ENCODE data around the gene GDPD3. TPM values are rescaled to one million over a fixed set of nuclear protein-coding genes. Genes with fewer than 3 reads are reported as not detected.
A peak's percentile ranks its signal among the peaks of the same experiment; 100 is the strongest.
"Not testable (repeated sequence)": the region's sequence is repeated elsewhere in the genome, so short reads cannot be mapped to it uniquely, and the experiment has no call there.

Gene GDPD3
- total and polyA plus RNA-seq, 4 experiments from 2014 or later = 0.25 to 37.2 (median 31.5) TPM; not detected in 1

GRCh38 chr16:30125690-30126089 is 12.4 kb upstream of the GDPD3 start:
- not testable (repeated sequence) for H3K36me3 Mint-ChIP-seq; H3K36me3 ChIP-seq (ENCODE audit: insufficient read depth, low read length); H3K4me3 ChIP-seq (ENCODE audit: low read length in 2 of 2); H3K9me3 Mint-ChIP-seq; H3K9me3 ChIP-seq (ENCODE audit: control insufficient read depth in 1 of 2, low read length in 2 of 2); H3K27ac ChIP-seq (ENCODE audit: low read depth, low read length); H3K4me3 Mint-ChIP-seq; H3K27ac Mint-ChIP-seq; H3K27me3 ChIP-seq (ENCODE audit: insufficient read depth, low read length); H3K27me3 Mint-ChIP-seq; DNase-seq
- ChIA-PET POLR2A (ENCODE audit: partially characterized antibody) (interaction anchor here (0.6 to 1.2 kb wide), 2 partner anchors 59 to 399 kb away, joined by 3 to 6 read pairs; no protein-coding TSS in a partner anchor), CTCF (ENCODE audit: partially characterized antibody) (interaction anchor here (1.2 kb wide), 1 partner anchor 13 kb away, joined by 4 read pairs; no protein-coding TSS in a partner anchor)
- peaks cover 9 to 26% (median 13%) of the 10 kb centered on the region in 4 donors for H3K4me1 Mint-ChIP-seq
- H3K4me1 ChIP-seq (ENCODE audit: insufficient read depth, low read length) = peaks cover 21% of the 10 kb centered on the region
- intact Hi-C loops (cut with micrococcal nuclease) = loop anchor here (10.0 kb wide), 1 partner anchor 279 kb away; the partner anchor contains the start of gene ZNF771

DNA sequence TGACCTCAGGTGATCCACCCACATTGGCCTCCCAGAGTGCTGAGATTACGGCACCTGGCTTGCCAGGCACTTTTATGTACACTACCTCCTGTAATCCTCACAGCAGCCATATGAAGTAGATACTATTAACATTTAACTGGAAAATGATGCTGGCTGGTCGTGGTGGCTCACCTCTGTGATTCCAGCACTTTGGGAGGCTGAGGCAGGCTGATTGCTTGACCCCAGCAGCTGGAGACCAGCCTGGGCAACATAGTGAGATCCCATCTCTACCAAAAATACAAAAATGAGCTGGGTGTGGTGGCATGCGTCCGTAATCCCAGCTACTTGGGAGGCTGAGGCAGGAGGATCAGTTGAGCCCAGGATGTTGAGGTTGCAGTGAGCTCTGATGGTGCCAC is 11.6 kb upstream of the GDPD3 start:
- no peaks in the 10 kb centered on the region for H3K36me3 ChIP-seq (ENCODE audit: insufficient read depth, low read length)
- H3K27ac ChIP-seq (ENCODE audit: low read depth, low read length) = no peak overlapping the region
- Mint-ChIP-seq H3K4me3 (no peak overlapping the region), H3K36me3 (peaks cover 0 to 9% of the 10 kb centered on the region in 2 donors), H3K9me3 (no peaks in the 10 kb centered on the region), H3K27ac (no peak overlapping the region), H3K4me1 (peaks cover 8 to 31% (median 16%) of the 10 kb centered on the region in 4 donors), H3K27me3 (no peaks in the 10 kb centered on the region)
- intact Hi-C loops (cut with micrococcal nuclease) = loop anchor here (5.0 to 10.0 kb wide), 2 partner anchors 38 to 280 kb away; partner anchors contain the start of gene ZNF771
- H3K27me3 ChIP-seq (ENCODE audit: insufficient read depth, low read length) = no peaks in the 10 kb centered on the region
- POLR2A ChIA-PET (ENCODE audit: partially characterized antibody) = interaction anchor here (1.2 kb wide), 1 partner anchor 60 kb away, joined by 6 read pairs; no protein-coding TSS in a partner anchor
- peaks cover 25% of the 10 kb centered on the region for H3K4me1 ChIP-seq (ENCODE audit: insufficient read depth, low read length)
- DNase-seq = no peak
- CTCF ChIA-PET (ENCODE audit: partially characterized antibody) = interaction anchor here (1.8 kb wide), 1 partner anchor 12 kb away, joined by 5 read pairs; the partner anchor contains the start of gene GDPD3
- H3K9me3 ChIP-seq (ENCODE audit: control insufficient read depth in 1 of 2, low read length in 2 of 2) = no peaks in the 10 kb centered on the region
- H3K4me3 ChIP-seq (ENCODE audit: low read length in 2 of 2) = no peak overlapping the region

DNA sequence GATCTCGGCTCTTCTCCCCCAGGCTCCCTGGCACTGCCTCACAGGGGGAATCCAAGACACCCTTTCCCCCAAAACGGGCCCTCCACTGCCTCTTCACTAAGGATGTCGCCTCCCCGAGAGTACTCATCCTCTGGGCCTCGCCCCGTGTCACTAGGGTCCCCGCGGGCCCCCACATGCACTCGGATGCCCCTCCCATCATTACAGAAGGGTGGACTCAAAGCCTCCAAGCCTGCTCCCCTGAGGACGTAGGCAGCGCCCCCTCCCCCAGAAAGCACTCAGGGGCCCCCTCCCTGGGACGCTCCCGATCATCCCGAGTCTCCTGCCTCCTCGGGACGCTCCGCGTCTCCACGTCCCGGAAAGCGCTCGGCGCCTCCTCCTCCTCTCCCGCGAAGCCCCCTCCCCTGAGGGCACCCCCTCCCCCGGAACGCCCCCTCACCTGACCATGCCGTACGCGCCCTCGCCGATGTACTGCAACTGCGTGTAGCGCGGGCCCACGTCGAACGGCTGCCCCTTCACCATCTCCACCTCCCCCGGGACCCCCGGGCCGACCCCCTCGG is 9.3 kb upstream of the GDPD3 start:
- intact Hi-C loops (cut with micrococcal nuclease) = loop anchor here (1.0 to 10.0 kb wide), 4 partner anchors 26 to 282 kb away; partner anchors contain the start of genes ALDOA, YPEL3 and ZNF771
- H3K4me3 Mint-ChIP-seq = peak overlapping the region; percentile 86 to 92 (median 90)

DNA sequence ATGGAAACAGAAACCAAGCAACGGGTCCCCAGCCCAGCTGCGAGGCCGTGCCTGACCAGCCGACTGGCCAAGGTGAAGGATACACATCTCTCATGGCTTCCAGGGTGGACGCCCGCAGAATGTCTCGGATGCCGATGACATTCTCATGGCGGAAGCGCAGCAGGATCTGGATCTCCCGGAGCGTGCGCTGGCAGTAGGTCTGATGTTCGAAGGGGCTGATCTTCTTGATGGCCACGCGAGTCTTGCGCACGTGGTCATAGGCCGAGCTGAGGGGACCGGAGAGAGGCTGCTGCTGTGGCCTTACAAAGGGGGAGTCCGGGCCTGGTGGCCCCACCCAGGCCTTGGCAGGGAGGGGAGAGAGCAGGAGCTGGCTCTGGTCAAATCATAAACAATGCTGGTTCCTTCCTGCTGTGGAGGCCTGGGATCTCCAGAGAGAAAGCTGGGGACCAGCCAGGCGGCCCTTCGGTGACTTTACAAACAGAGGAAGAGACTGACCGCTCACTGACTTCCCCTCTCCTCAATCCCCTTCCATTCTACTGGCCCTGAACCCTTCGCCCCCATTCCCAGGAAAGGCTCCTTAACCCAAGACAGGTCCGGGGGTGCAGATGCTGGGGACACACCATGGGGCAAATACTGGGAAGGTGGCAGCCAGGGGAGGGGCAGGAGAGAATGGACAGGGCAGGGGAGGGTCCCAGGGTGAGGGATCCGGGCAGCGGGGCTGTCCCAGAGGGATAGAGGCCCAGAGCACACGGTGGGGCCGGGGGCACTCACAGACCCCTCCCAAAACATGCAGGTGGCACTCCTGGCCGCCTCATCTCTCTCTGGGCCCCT is 8.6 kb upstream of the GDPD3 start:
- Histone ChIP-seq H3K9me3 (ENCODE audit: control insufficient read depth in 1 of 2, low read length in 2 of 2) (no peaks in the 10 kb centered on the region), H3K27me3 (ENCODE audit: insufficient read depth, low read length) (no peaks in the 10 kb centered on the region), H3K27ac (ENCODE audit: low read depth, low read length) (peak overlapping the region; percentile 70), H3K36me3 (ENCODE audit: insufficient read depth, low read length) (peaks cover 11% of the 10 kb centered on the region), H3K4me1 (ENCODE audit: insufficient read depth, low read length) (peaks cover 25% of the 10 kb centered on the region), H3K4me3 (ENCODE audit: low read length in 2 of 2) (peak overlapping the region; percentile 52 to 82)
- H3K9me3 Mint-ChIP-seq = no peaks in the 10 kb centered on the region
- no peaks in the 10 kb centered on the region for H3K27me3 Mint-ChIP-seq
- ChIA-PET CTCF (ENCODE audit: partially characterized antibody) (interaction anchor here (1.0 kb wide), 1 partner anchor 64 kb away, joined by 3 read pairs; no protein-coding TSS in a partner anchor), POLR2A (ENCODE audit: partially characterized antibody) (interaction anchor here (1.4 to 2.4 kb wide), 5 partner anchors 10 to 64 kb away, joined by 3 to 21 read pairs (median 5); partner anchors contain the start of genes CORO1A and YPEL3)
- peaks cover 8 to 22% of the 10 kb centered on the region in 2 donors for H3K36me3 Mint-ChIP-seq
- H3K4me1 Mint-ChIP-seq = peaks cover 8 to 38% (median 20%) of the 10 kb centered on the region in 4 donors
- H3K27ac Mint-ChIP-seq = peak overlapping the region; percentile 75 to 93 (median 91)
- no peak for DNase-seq
- peak overlapping the region; percentile 86 to 92 (median 90) for H3K4me3 Mint-ChIP-seq
- intact Hi-C loops (cut with micrococcal nuclease) = loop anchor here (2.0 to 10.0 kb wide), 3 partner anchors 25 to 283 kb away; partner anchors contain the start of genes YPEL3 and ZNF771

More for the DNA sequence above, 9.3 kb upstream of the GDPD3 start:
- CTCF ChIA-PET (ENCODE audit: partially characterized antibody) = interaction anchor here (1.0 to 1.5 kb wide), 2 partner anchors 31 to 63 kb away, joined by 3 read pairs; partner anchors contain the start of gene TBX6
- peaks cover 8 to 20% of the 10 kb centered on the region in 2 donors for H3K36me3 Mint-ChIP-seq
- peak overlapping the region; percentile 70 for H3K27ac ChIP-seq (ENCODE audit: low read depth, low read length)
- peak in 1 of 5 donors; percentile 54 for DNase-seq
- H3K4me1 Mint-ChIP-seq = peaks cover 8 to 38% (median 20%) of the 10 kb centered on the region in 4 donors
- no peaks in the 10 kb centered on the region for H3K27me3 Mint-ChIP-seq
- H3K9me3 Mint-ChIP-seq = no peaks in the 10 kb centered on the region
- POLR2A ChIA-PET (ENCODE audit: partially characterized antibody) = interaction anchor here (1.0 to 2.4 kb wide), 7 partner anchors 8 to 295 kb away, joined by 3 to 38 read pairs (median 12); partner anchors contain the start of genes ALDOA, CORO1A, GDPD3 and TBX6
- H3K27ac Mint-ChIP-seq = peak overlapping the region; percentile 81 to 93 (median 88)
- no peaks in the 10 kb centered on the region for H3K9me3 ChIP-seq (ENCODE audit: control insufficient read depth in 1 of 2, low read length in 2 of 2)
- H3K4me3 ChIP-seq (ENCODE audit: low read length in 2 of 2) = peak overlapping the region; percentile 52 to 82
- no peaks in the 10 kb centered on the region for H3K27me3 ChIP-seq (ENCODE audit: insufficient read depth, low read length)
- peaks cover 4% of the 10 kb centered on the region for H3K36me3 ChIP-seq (ENCODE audit: insufficient read depth, low read length)
- H3K4me1 ChIP-seq (ENCODE audit: insufficient read depth, low read length) = peaks cover 25% of the 10 kb centered on the region

GRCh38 chr16:30120340-30121105 is 7.2 kb upstream of the GDPD3 start:
- intact Hi-C loops (cut with micrococcal nuclease) = loop anchor here (5.0 to 10.0 kb wide), 2 partner anchors 33 to 284 kb away; partner anchors contain the start of gene ZNF771
- Mint-ChIP-seq H3K36me3 (peaks cover 8 to 24% of the 10 kb centered on the region in 2 donors), H3K27ac (peak overlapping the region in 4 of 7 donors; percentile 15 to 88 (median 64)), H3K4me1 (peaks cover 8 to 39% (median 21%) of the 10 kb centered on the region in 4 donors), H3K9me3 (no peaks in the 10 kb centered on the region), H3K4me3 (peak overlapping the region in 6 of 8 donors; percentile 15 to 75 (median 46)), H3K27me3 (no peaks in the 10 kb centered on the region)
- Histone ChIP-seq H3K4me1 (ENCODE audit: insufficient read depth, low read length) (peaks cover 26% of the 10 kb centered on the region), H3K27ac (ENCODE audit: low read depth, low read length) (no peak overlapping the region), H3K36me3 (ENCODE audit: insufficient read depth, low read length) (peaks cover 18% of the 10 kb centered on the region), H3K4me3 (ENCODE audit: low read length in 2 of 2) (no peak overlapping the region), H3K27me3 (ENCODE audit: insufficient read depth, low read length) (no peaks in the 10 kb centered on the region), H3K9me3 (ENCODE audit: control insufficient read depth in 1 of 2, low read length in 2 of 2) (no peaks in the 10 kb centered on the region)
- ChIA-PET CTCF (ENCODE audit: partially characterized antibody) (interaction anchor here (0.7 to 1.9 kb wide), 3 partner anchors 23 to 65 kb away, joined by 3 to 8 read pairs (median 4); partner anchors contain the start of gene TBX6), POLR2A (ENCODE audit: partially characterized antibody) (interaction anchor here (0.6 to 2.4 kb wide), 7 partner anchors 9 to 524 kb away, joined by 3 to 21 read pairs (median 4); partner anchors contain the start of genes CORO1A and YPEL3)
- no peak for DNase-seq

DNA sequence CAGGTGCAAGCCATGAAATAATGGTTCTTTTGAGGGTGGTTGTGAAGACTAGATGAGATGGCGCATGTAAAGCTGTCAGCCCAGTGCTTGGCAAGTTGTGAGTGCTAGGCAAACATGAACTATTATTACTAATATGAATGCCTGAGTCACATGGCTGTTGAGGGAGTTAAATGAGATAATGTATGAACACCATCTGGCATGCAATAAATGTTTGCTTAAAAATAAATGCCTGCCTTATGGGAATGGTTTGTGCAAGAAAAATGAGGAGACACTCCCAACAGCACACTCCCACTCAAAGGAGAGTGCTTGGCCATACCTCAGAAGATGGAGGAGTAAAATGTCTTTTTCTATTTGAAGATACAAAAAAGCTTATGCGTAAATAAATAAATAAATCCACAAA is 6.1 kb upstream of the GDPD3 start:
- POLR2A ChIA-PET (ENCODE audit: partially characterized antibody) = interaction anchor here (0.6 to 0.8 kb wide), 2 partner anchors 22 to 248 kb away, joined by 3 read pairs; no protein-coding TSS in a partner anchor
- H3K4me3 Mint-ChIP-seq = no peak overlapping the region
- CTCF ChIA-PET (ENCODE audit: partially characterized antibody) = interaction anchor here (1.5 to 1.9 kb wide), 2 partner anchors 24 to 27 kb away, joined by 4 to 8 read pairs; partner anchors contain the start of gene TBX6

More for the DNA sequence above, 6.1 kb upstream of the GDPD3 start:
- peak overlapping the region in 5 of 7 donors; percentile 13 to 70 (median 30) for H3K27ac Mint-ChIP-seq
- no peak overlapping the region for H3K27ac ChIP-seq (ENCODE audit: low read depth, low read length)
- no peaks in the 10 kb centered on the region for H3K27me3 ChIP-seq (ENCODE audit: insufficient read depth, low read length)
- H3K9me3 ChIP-seq (ENCODE audit: control insufficient read depth in 1 of 2, low read length in 2 of 2) = no peaks in the 10 kb centered on the region
- H3K4me1 Mint-ChIP-seq = peaks cover 13 to 50% (median 29%) of the 10 kb centered on the region in 4 donors
- H3K4me1 ChIP-seq (ENCODE audit: insufficient read depth, low read length) = peaks cover 36% of the 10 kb centered on the region
- H3K9me3 Mint-ChIP-seq = no peaks in the 10 kb centered on the region
- peaks cover 18% of the 10 kb centered on the region for H3K36me3 ChIP-seq (ENCODE audit: insufficient read depth, low read length)
- no peak overlapping the region for H3K4me3 ChIP-seq (ENCODE audit: low read length in 2 of 2)
- no peaks in the 10 kb centered on the region for H3K27me3 Mint-ChIP-seq
- no peak for DNase-seq
- intact Hi-C loops (cut with micrococcal nuclease) = no loop called here
- H3K36me3 Mint-ChIP-seq = peaks cover 8 to 30% of the 10 kb centered on the region in 2 donors
